GM12873 (cell line): ENCODE measurements around the gene CA10.

Source experiments
- CTCF ChIP-seq: IDR thresholded peaks from 2 replicates; pipeline ENCODE4 v1.5.1; 2012; ENCODE audit warnings: low read depth, mild to moderate bottlenecking, moderate library complexity, low read length, control low read depth; ENCODE audit not compliant: insufficient read depth; ENCODE audit errors: missing control alignments

Gene CA10

GRCh38 chr17:51888816-51889215 lies 269.7 kb downstream of the CA10 start:
- no peak for TF ChIP-seq CTCF

- no peak for TF ChIP-seq CTCF
Measured at GRCh38 chr17:51876986-51877385, 281.5 kb downstream of the CA10 start.

GRCh38 chr17:51873302-51873701 lies 285.2 kb downstream of the CA10 start:
- no peak for TF ChIP-seq CTCF

GRCh38 chr17:51869387-51869786 lies 289.1 kb downstream of the CA10 start:
- TF ChIP-seq CTCF: no peak

GRCh38 chr17:51860954-51861561 lies 297.5 kb downstream of the CA10 start:
- peak; percentile 84 for TF ChIP-seq CTCF

GRCh38 chr17:51857052-51857597 lies 301.4 kb downstream of the CA10 start:
- TF ChIP-seq CTCF: peak; percentile 3

GRCh38 chr17:51855806-51856205 lies 302.7 kb downstream of the CA10 start:
- TF ChIP-seq CTCF: no peak
